Embryonic facial prominence (tissue), 1 donor: ENCODE results near the gene PTAR1.
A peak's percentile ranks its signal among the peaks of the same experiment; 100 is the strongest.

Experiments
- DNase-seq: peaks from one replicate; pipeline ENCODE4 v3.0.0-alpha.2; 2016; ENCODE audit errors: extremely low spot score

Gene PTAR1

DNA sequence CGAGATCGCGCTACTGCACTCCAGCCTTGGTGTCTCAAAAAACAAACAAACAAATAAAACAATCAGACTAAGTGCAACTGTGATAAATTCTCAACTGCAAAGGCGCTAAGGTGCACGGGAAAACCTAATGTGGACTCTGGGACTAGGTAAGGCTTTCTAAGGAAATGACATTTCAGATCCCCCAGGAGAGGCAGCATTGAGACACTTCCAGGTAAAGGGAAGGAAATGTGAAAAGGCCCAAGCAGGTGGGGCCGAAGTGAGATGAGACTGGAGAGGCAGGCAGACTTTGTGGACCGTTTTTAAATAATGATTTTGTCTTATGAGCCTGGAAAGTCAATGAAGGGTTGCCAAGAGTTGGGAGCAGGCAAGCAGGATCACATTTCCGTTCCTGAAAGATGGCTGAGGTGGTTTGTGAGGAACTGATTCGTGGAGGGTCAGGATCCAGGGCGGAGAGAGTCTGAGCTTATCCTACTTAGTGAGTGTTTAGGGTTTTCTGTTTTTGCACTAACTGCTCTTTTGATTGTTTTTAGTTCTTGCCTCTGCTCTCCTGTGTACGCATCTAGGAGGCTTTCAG lies 85.6 kb downstream of the PTAR1 start:
- no peak for DNase-seq

DNA sequence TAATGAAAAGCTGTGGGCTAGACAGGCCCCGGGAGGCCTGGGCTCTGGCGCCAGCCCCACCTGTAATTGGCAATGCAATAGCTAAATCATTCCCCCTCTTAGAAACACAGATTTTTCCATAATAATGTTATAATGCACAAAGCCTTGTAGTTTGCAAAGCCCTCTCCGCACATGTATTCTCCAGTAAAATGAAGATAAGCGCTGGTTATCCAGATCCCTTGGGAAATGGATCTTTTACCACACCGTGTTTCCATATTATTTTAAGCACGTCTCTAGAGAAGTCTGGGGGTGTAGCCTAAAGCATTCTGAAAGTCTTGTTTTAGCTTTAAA lies 86.5 kb downstream of the PTAR1 start:
- DNase-seq: no peak

GRCh38 chr9:69672596-69673310 lies 87.1 kb downstream of the PTAR1 start:
- DNase-seq: peak; percentile 66

DNA sequence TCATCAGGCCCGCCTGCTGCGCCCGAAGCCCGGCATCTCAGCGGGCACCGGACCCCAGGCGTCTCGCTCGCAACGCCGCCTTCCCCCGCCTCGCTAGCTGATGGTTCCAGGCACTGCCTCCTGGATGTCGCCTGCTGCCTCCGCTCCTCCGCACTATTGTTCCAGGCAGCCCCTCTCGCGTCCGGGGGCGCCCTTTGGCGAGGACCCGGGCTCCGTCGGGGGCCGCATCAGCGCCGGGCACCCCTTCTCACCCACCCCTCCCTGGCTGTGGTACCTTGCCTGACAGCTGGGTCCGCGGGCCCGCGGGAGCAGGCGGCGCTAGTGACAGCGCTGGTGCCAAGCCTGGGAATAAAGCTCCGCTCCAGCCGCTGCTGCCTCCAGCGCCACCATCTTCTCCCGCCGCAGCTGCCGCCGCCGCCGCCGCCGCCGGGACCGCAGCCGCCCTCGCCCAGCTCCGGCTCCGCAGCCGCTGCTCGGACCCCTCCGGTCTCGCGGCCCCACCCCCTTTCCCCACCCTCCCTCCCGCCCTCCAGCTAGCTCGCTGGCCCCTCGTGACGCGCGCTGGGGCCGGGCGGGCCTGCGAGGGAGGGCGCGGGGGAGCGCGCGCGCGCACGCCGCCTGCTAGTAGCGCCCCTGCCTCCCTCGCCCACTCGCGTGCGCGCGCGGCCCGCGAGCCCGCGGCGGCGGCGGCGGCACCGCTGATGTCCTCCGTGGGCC lies 87.8 kb downstream of the PTAR1 start, which contains the start of gene APBA1:
APBA1 (minus strand) TSS at position 493 of the 717 bp plus-strand sequence.
- no peak for DNase-seq

DNA sequence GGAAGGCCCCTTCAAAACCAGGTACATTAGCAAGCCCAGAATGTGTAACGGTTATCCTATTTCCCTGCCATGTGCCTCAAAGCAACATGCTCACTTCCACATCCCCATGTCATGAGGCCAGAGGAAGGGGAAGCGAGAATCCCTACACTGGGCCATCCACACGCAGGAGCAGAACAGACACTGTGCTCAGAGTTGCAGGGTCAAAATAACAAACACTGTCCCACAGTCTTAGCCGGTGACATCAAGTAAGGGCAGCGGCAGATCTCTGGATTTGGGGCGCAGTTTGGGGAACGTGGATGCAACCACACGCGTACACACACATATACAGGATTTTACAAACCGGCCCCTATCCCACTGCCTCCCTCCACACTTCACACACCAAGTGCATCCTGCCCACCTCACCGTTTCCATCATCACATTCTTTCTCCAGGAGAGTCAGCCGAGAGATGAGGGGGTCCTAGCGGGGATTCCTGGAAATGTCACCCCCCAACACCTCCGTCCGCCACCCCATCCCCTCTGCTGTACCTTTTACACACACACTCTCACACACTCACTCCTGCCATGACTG lies 88.4 kb downstream of the PTAR1 start:
- DNase-seq: no peak

GRCh38 chr9:69667306-69667705 lies 92.5 kb downstream of the PTAR1 start:
- no peak for DNase-seq

DNA sequence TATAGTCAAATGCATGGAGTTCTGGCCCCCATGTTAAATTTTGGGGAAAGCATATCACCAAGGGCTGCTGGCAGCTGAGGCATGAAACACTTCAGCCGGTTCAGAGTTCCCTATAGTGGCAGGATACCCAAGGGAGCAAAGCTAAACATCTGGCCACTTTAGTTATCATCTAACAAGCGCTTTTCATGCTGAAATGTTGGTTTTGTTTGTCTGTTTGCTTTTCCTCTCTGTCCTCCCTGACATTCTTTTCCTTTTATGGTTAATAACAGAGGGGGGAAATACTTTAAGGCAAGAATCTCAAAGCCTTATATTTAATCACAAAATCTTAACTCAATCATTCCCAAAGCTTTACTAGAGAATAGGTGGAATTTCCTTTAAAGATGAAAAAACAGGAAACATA lies 99.5 kb downstream of the PTAR1 start:
- no peak for DNase-seq
